ENCODE data around the gene SP4.
A peak's percentile ranks its signal among the peaks of the same experiment; 100 is the strongest.

SP4 gene

DNA sequence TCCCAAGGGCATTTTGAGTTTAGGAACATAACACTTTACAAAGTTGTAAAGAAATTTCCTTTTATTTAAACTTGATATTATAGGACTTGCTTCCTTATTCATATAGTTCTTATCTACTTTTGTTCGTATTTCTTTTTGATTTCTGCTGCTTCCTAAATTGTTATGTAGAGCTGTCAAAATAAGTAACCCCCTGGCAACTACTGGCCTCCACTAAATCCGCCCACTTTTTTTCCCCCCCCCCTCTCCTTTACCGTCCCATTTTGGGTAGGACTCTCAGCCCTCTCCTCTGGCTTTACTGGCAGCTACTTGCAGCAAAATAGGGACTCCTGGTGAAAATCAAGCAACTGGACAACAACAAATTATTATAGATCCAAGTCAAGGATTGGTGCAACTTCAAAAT, 1.1 kb downstream of the SP4 start:
- H3K79me2 ChIP-seq (ENCODE audit: insufficient read depth, low read depth) = no peaks in the 10 kb centered on the region

GRCh38 chr7:21429786-21430574, 2.1 kb downstream of the SP4 start:
- H3K4me2 ChIP-seq = no peak overlapping the region
- no peaks in the 10 kb centered on the region for H4K20me1 ChIP-seq (ENCODE audit: insufficient read depth)
- no peak overlapping the region for H2AFZ ChIP-seq (ENCODE audit: low read depth)
- H3K79me2 ChIP-seq (ENCODE audit: insufficient read depth, low read depth) = no peaks in the 10 kb centered on the region
- H3K27me3 ChIP-seq (ENCODE audit: insufficient read depth, low read depth) = no peaks in the 10 kb centered on the region
- H3K4me3 ChIP-seq (IDR thresholded peaks at IDR 0.05; ENCODE audit: insufficient read depth, low read depth, low read length) = no peak overlapping the region
- H3K36me3 ChIP-seq (ENCODE audit: insufficient read depth) = no peaks in the 10 kb centered on the region
- TF ChIP-seq CTCF (conservative IDR thresholded peaks at IDR 0.05; ENCODE audit: low read depth, low read length) = no peak
- H3K27ac ChIP-seq = no peak overlapping the region
- H3K4me1 ChIP-seq (ENCODE audit: low read depth, poor library complexity, severe bottlenecking) = peaks cover 32% of the 10 kb centered on the region
- no peak overlapping the region for H3K9ac ChIP-seq

More for the DNA sequence above, 1.1 kb downstream of the SP4 start:
- H3K4me1 ChIP-seq (ENCODE audit: low read depth, poor library complexity, severe bottlenecking) = peaks cover 32% of the 10 kb centered on the region
- H2AFZ ChIP-seq (ENCODE audit: low read depth) = 0 out of 2 replicates have a peak overlapping the region, but pooled peaks have one; percentile 67
- no peaks in the 10 kb centered on the region for H4K20me1 ChIP-seq (ENCODE audit: insufficient read depth)
- no peak for TF ChIP-seq CTCF (conservative IDR thresholded peaks at IDR 0.05; ENCODE audit: low read depth, low read length)
- H3K27ac ChIP-seq = no peak overlapping the region
- no peaks in the 10 kb centered on the region for H3K36me3 ChIP-seq (ENCODE audit: insufficient read depth)
- peak overlapping the region; percentile 53 for H3K4me2 ChIP-seq
- H3K9ac ChIP-seq = peak overlapping the region; percentile 97; the same call in 1 of the 2 replicates
- H3K27me3 ChIP-seq (ENCODE audit: insufficient read depth, low read depth) = no peaks in the 10 kb centered on the region
- no peak overlapping the region for H3K4me3 ChIP-seq (IDR thresholded peaks at IDR 0.05; ENCODE audit: insufficient read depth, low read depth, low read length)

DNA sequence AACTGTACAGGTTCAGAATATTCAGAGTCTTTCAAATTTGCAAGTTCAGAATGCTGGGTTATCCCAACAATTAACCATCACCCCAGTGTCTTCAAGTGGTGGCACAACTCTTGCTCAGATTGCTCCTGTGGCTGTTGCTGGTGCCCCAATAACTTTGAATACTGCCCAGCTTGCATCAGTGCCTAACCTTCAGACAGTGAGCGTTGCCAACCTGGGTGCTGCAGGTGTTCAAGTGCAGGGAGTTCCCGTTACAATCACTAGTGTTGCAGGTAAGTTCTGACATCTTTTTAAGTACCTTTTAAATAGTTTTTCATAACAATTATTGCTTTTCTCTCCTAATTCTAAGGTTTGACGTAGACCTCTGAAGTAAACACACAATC, 2.7 kb downstream of the SP4 start:
- Histone ChIP-seq H3K9ac (no peak overlapping the region), H4K20me1 (ENCODE audit: insufficient read depth) (no peaks in the 10 kb centered on the region), H3K27me3 (ENCODE audit: insufficient read depth, low read depth) (no peaks in the 10 kb centered on the region), H3K79me2 (ENCODE audit: insufficient read depth, low read depth) (no peaks in the 10 kb centered on the region), H2AFZ (ENCODE audit: low read depth) (no peak overlapping the region), H3K36me3 (ENCODE audit: insufficient read depth) (no peaks in the 10 kb centered on the region), H3K4me3 (IDR thresholded peaks at IDR 0.05; ENCODE audit: insufficient read depth, low read depth, low read length) (no peak overlapping the region), H3K27ac (no peak overlapping the region), H3K4me2 (no peak overlapping the region), H3K4me1 (ENCODE audit: low read depth, poor library complexity, severe bottlenecking) (peaks cover 32% of the 10 kb centered on the region)
- no peak for TF ChIP-seq CTCF (conservative IDR thresholded peaks at IDR 0.05; ENCODE audit: low read depth, low read length)

GRCh38 chr7:21443149-21443841, 15.4 kb downstream of the SP4 start:
- Histone ChIP-seq H3K4me2 (no peak overlapping the region), H3K27me3 (ENCODE audit: insufficient read depth, low read depth) (no peaks in the 10 kb centered on the region), H4K20me1 (ENCODE audit: insufficient read depth) (no peaks in the 10 kb centered on the region), H2AFZ (ENCODE audit: low read depth) (no peak overlapping the region), H3K9ac (no peak overlapping the region), H3K27ac (no peak overlapping the region), H3K79me2 (ENCODE audit: insufficient read depth, low read depth) (no peaks in the 10 kb centered on the region), H3K36me3 (ENCODE audit: insufficient read depth) (no peaks in the 10 kb centered on the region), H3K4me3 (IDR thresholded peaks at IDR 0.05; ENCODE audit: insufficient read depth, low read depth, low read length) (no peak overlapping the region), H3K4me1 (ENCODE audit: low read depth, poor library complexity, severe bottlenecking) (peaks cover 4% of the 10 kb centered on the region)
- no peak for TF ChIP-seq CTCF (conservative IDR thresholded peaks at IDR 0.05; ENCODE audit: low read depth, low read length)
